DND-41 (cell line): ENCODE measurements around the gene NXPH4.

Experiments used
- CTCF ChIP-seq: IDR thresholded peaks from 2 replicates; pipeline ENCODE4 v1.5.1; 2012; ENCODE audit warnings: borderline replicate concordance, low read length, moderate library complexity, mild to moderate bottlenecking; ENCODE audit not compliant: poor library complexity, severe bottlenecking; ENCODE audit errors: extremely low read depth
- EZH2 ChIP-seq: IDR thresholded peaks from 3 replicates; pipeline ENCODE4 v1.6.1; 2012; ENCODE audit warnings: borderline replicate concordance, low read depth, mild to moderate bottlenecking, moderate library complexity, low read length, inconsistent platforms; ENCODE audit not compliant: severe bottlenecking

- TF ChIP-seq CTCF (no peak), EZH2 (no peak)
Measured at GRCh38 chr12:57179331-57180086, 37.1 kb upstream of the NXPH4 start.
